K562 (cell line): ENCODE data around the gene RBPJL. TPM values are rescaled to one million over a fixed set of nuclear protein-coding genes. Genes with fewer than 3 reads are reported as not detected.

Experiments
- PHF21A ChIP-seq: fragments of 450-650 bp; IDR thresholded peaks from 2 replicates; pipeline ENCODE4 v1.6.1; 2017; ENCODE audit warnings: low read depth, borderline replicate concordance
- polyA plus RNA-seq, 8 experiments: library from polyadenylated mRNA; depleted of rRNA in 4 of 8; stranded (reverse) in 5 of 8; unstranded in 3 of 8; fragments of >200 nt; fragmentation: Nextera tagmentation in 2 of 8; fragmentation: Illumina TruSeq in 1 of 8; extraction: Ambion mirVana in 2 of 8; extraction: Trizol in 1 of 8; gene quantifications; 2 replicates each; pipeline versions ENCODE4 v1.2.1 to v1.2.3, GENCODE V29; 2011 to 2014; ENCODE audit warnings: inconsistent platforms in 1 of 8, missing spikeins in 1 of 8
- total RNA-seq, 7 experiments: library from RNA; depleted of rRNA in 6 of 7; stranded (reverse); fragments of >200 nt in 6 of 7; fragmentation: Illumina TruSeq in 2 of 7; extraction: Trizol in 2 of 7; gene quantifications; 2 replicates each; pipeline versions ENCODE4 v1.2.1 to v1.2.3, GENCODE V29; 2011 to 2021; ENCODE audit warnings: low replicate concordance in 1 of 7
- TF ChIP-seq, protein P1 (sequence below), 2 experiments: fragments of 450-650 bp; formaldehyde crosslinking in 1 of 2; IDR thresholded peaks; 2 replicates each; pipeline versions ENCODE4 v1.4.0 to v1.6.1; 2014 to 2020; ENCODE audit warnings: mild to moderate bottlenecking in 2 of 2, borderline replicate concordance in 1 of 2, low read depth in 1 of 2

RBPJL gene
- total and polyA plus RNA-seq, 9 of the 15 experiments (the other 6 are each of a cell fraction or from before 2014, with no cell fraction given): not detected

DNA sequence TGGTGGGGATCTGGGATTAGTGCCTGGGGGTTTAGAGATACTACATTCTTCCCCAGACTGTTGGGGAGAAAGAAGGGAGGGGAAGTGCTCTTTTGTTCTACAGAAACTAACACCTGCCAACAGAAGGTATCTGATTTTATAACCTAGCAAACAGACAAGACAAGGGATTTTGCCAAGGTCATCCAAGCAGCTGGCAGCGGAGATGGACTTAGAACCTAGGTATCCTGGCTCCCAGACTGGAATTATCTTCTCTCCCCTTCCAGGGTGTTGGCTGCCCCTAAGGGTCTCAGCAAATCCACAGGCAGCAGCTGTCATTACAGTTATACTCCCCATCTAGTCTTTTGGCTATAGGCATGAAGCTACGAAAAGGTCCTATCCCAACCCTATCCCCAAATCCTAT, 33.2 kb downstream of the RBPJL start (continued):
- no peak for TF ChIP-seq PHF21A
- TF ChIP-seq, protein P1, sequence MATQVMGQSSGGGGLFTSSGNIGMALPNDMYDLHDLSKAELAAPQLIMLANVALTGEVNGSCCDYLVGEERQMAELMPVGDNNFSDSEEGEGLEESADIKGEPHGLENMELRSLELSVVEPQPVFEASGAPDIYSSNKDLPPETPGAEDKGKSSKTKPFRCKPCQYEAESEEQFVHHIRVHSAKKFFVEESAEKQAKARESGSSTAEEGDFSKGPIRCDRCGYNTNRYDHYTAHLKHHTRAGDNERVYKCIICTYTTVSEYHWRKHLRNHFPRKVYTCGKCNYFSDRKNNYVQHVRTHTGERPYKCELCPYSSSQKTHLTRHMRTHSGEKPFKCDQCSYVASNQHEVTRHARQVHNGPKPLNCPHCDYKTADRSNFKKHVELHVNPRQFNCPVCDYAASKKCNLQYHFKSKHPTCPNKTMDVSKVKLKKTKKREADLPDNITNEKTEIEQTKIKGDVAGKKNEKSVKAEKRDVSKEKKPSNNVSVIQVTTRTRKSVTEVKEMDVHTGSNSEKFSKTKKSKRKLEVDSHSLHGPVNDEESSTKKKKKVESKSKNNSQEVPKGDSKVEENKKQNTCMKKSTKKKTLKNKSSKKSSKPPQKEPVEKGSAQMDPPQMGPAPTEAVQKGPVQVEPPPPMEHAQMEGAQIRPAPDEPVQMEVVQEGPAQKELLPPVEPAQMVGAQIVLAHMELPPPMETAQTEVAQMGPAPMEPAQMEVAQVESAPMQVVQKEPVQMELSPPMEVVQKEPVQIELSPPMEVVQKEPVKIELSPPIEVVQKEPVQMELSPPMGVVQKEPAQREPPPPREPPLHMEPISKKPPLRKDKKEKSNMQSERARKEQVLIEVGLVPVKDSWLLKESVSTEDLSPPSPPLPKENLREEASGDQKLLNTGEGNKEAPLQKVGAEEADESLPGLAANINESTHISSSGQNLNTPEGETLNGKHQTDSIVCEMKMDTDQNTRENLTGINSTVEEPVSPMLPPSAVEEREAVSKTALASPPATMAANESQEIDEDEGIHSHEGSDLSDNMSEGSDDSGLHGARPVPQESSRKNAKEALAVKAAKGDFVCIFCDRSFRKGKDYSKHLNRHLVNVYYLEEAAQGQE (IDR thresholded peaks at IDR 0.05; ENCODE audit: borderline replicate concordance): no peak
- TF ChIP-seq, protein P1 (CRISPR knock-in tag; IDR thresholded peaks at IDR 0.05; ENCODE audit: low read depth): no peak
